ENCODE results near the gene CHAD. TPM values are rescaled to one million over a fixed set of nuclear protein-coding genes. Genes with fewer than 3 reads are reported as not detected.

CHAD gene
- total and polyA plus RNA-seq, 2 experiments from 2014 or later = not detected

GRCh38 chr17:50502301-50502990, 33.8 kb upstream of the CHAD start:
- 88 to 92% methylated on average over 9 of the region's 9 CpGs for WGBS, 2 experiments (ENCODE audit: low coverage in 1 of 2, low lambda C conversion rate in 2 of 2, missing lambda C conversion rate in 2 of 2)
- in situ Hi-C loops (cut with MboI) = loop anchor here (25.0 kb wide), 1 partner anchor 460 kb away; no protein-coding TSS in a partner anchor
- no peak overlapping the region for H3K4me2 ChIP-seq (ENCODE audit: unreplicated experiment)
- H3K27me3 ChIP-seq (replicated peaks; ENCODE audit: insufficient read depth) = no peaks in the 10 kb centered on the region
- H3K79me2 ChIP-seq (ENCODE audit: insufficient read depth) = no peaks in the 10 kb centered on the region
- no peaks in the 10 kb centered on the region for H3K9me2 ChIP-seq (ENCODE audit: insufficient read depth)
- H3K36me3 ChIP-seq (ENCODE audit: low read depth) = no peaks in the 10 kb centered on the region
- DNase-seq = no peak
- H3K4me3 ChIP-seq = no peak overlapping the region
- H3K4me1 ChIP-seq (ENCODE audit: insufficient read depth) = no peaks in the 10 kb centered on the region
- no peaks in the 10 kb centered on the region for H3F3A ChIP-seq (ENCODE audit: insufficient read depth)
- H3K9me3 ChIP-seq (ENCODE audit: low read depth) = no peaks in the 10 kb centered on the region
- no peak overlapping the region for H3K27ac ChIP-seq
- TF ChIP-seq EZH2 (IDR thresholded peaks at IDR 0.05; ENCODE audit: insufficient read depth, poor library complexity, severe bottlenecking) = no peak
- TF ChIP-seq EZH2phosphoT487 (IDR thresholded peaks at IDR 0.05; ENCODE audit: insufficient read depth, low read depth) = no peak
- no peak overlapping the region for H3K9ac ChIP-seq
- H2AFZ ChIP-seq = no peak overlapping the region
- H4K20me1 ChIP-seq (ENCODE audit: insufficient read depth) = no peaks in the 10 kb centered on the region

- Histone ChIP-seq H3K79me2 (ENCODE audit: insufficient read depth) (no peaks in the 10 kb centered on the region), H3F3A (ENCODE audit: insufficient read depth) (no peaks in the 10 kb centered on the region), H3K27ac (no peak overlapping the region), H3K27me3 (replicated peaks; ENCODE audit: insufficient read depth) (no peaks in the 10 kb centered on the region), H3K4me2 (ENCODE audit: unreplicated experiment) (no peak overlapping the region), H4K20me1 (ENCODE audit: insufficient read depth) (no peaks in the 10 kb centered on the region), H3K9me3 (ENCODE audit: low read depth) (no peaks in the 10 kb centered on the region), H2AFZ (no peak overlapping the region), H3K9ac (no peak overlapping the region), H3K4me1 (ENCODE audit: insufficient read depth) (peaks cover under 1% of the 10 kb centered on the region; the same call in 1 of the 2 replicates), H3K4me3 (no peak overlapping the region), H3K9me2 (ENCODE audit: insufficient read depth) (no peaks in the 10 kb centered on the region), H3K36me3 (ENCODE audit: low read depth) (no peaks in the 10 kb centered on the region)
- TF ChIP-seq EZH2 (IDR thresholded peaks at IDR 0.05; ENCODE audit: insufficient read depth, poor library complexity, severe bottlenecking) (no peak), EZH2phosphoT487 (IDR thresholded peaks at IDR 0.05; ENCODE audit: insufficient read depth, low read depth) (no peak)
- in situ Hi-C loops (cut with MboI) = loop anchor here (25.0 kb wide), 1 partner anchor 461 kb away; no protein-coding TSS in a partner anchor
- peak; percentile 52 for DNase-seq
- WGBS, 2 experiments (ENCODE audit: low coverage in 1 of 2, low lambda C conversion rate in 2 of 2, missing lambda C conversion rate in 2 of 2) = 34 to 37% methylated on average over 5 of the region's 5 CpGs
These were observed 32.4 kb upstream of the CHAD start for GRCh38 chr17:50501054-50501453.

- no peak overlapping the region for H3K27ac ChIP-seq
- H2AFZ ChIP-seq = no peak overlapping the region
- H3K4me3 ChIP-seq = no peak overlapping the region
- no peaks in the 10 kb centered on the region for H3K36me3 ChIP-seq (ENCODE audit: low read depth)
- H3K9ac ChIP-seq = no peak overlapping the region
- no peaks in the 10 kb centered on the region for H3F3A ChIP-seq (ENCODE audit: insufficient read depth)
- H3K4me2 ChIP-seq (ENCODE audit: unreplicated experiment) = no peak overlapping the region
- H3K9me2 ChIP-seq (ENCODE audit: insufficient read depth) = no peaks in the 10 kb centered on the region
- no peak for DNase-seq
- in situ Hi-C loops (cut with MboI) = loop anchor here (25.0 kb wide), 2 partner anchors 88 to 463 kb away; no protein-coding TSS in a partner anchor
- TF ChIP-seq EZH2phosphoT487 (IDR thresholded peaks at IDR 0.05; ENCODE audit: insufficient read depth, low read depth) (no peak), EZH2 (IDR thresholded peaks at IDR 0.05; ENCODE audit: insufficient read depth, poor library complexity, severe bottlenecking) (no peak)
- H3K79me2 ChIP-seq (ENCODE audit: insufficient read depth) = no peaks in the 10 kb centered on the region
- peaks cover 5% of the 10 kb centered on the region; the same call in 1 of the 2 replicates for H3K4me1 ChIP-seq (ENCODE audit: insufficient read depth)
- WGBS, 2 experiments (ENCODE audit: low coverage in 1 of 2, low lambda C conversion rate in 2 of 2, missing lambda C conversion rate in 2 of 2) = 87 to 97% methylated on average over 2 of the region's 2 CpGs
- no peaks in the 10 kb centered on the region for H3K9me3 ChIP-seq (ENCODE audit: low read depth)
- H3K27me3 ChIP-seq (replicated peaks; ENCODE audit: insufficient read depth) = no peaks in the 10 kb centered on the region
- H4K20me1 ChIP-seq (ENCODE audit: insufficient read depth) = no peaks in the 10 kb centered on the region
These were observed 31.0 kb upstream of the CHAD start for GRCh38 chr17:50499721-50500120.

- Histone ChIP-seq H2AFZ (no peak overlapping the region), H3K4me3 (no peak overlapping the region), H3K9me2 (ENCODE audit: insufficient read depth) (no peaks in the 10 kb centered on the region), H3K4me2 (ENCODE audit: unreplicated experiment) (no peak overlapping the region), H3F3A (ENCODE audit: insufficient read depth) (no peaks in the 10 kb centered on the region), H3K9ac (no peak overlapping the region), H3K27ac (no peak overlapping the region), H4K20me1 (ENCODE audit: insufficient read depth) (no peaks in the 10 kb centered on the region), H3K36me3 (ENCODE audit: low read depth) (no peaks in the 10 kb centered on the region), H3K27me3 (replicated peaks; ENCODE audit: insufficient read depth) (no peaks in the 10 kb centered on the region), H3K9me3 (ENCODE audit: low read depth) (no peaks in the 10 kb centered on the region), H3K79me2 (ENCODE audit: insufficient read depth) (no peaks in the 10 kb centered on the region), H3K4me1 (ENCODE audit: insufficient read depth) (peaks cover 5% of the 10 kb centered on the region; the same call in 1 of the 2 replicates)
- TF ChIP-seq EZH2phosphoT487 (IDR thresholded peaks at IDR 0.05; ENCODE audit: insufficient read depth, low read depth) (no peak), EZH2 (IDR thresholded peaks at IDR 0.05; ENCODE audit: insufficient read depth, poor library complexity, severe bottlenecking) (no peak)
- DNase-seq = no peak
- in situ Hi-C loops (cut with MboI) = loop anchor here (25.0 kb wide), 1 partner anchor 88 kb away; no protein-coding TSS in a partner anchor
These were observed 30.6 kb upstream of the CHAD start for GRCh38 chr17:50499270-50499669.
